ENCODE results near the gene GAP43.

The GAP43 gene

GRCh38 chr3:115651599-115651998, 28.3 kb downstream of the GAP43 start:
- TF ChIP-seq CTCF (IDR thresholded peaks at IDR 0.05; ENCODE audit: control insufficient read depth, extremely low read depth, insufficient read depth): no peak
- no peak for DNase-seq (ENCODE audit: low read depth)
- no peak overlapping the region for H3K4me3 ChIP-seq (ENCODE audit: low read depth, low read length)

GRCh38 chr3:115652738-115653137, 29.4 kb downstream of the GAP43 start:
- no peak overlapping the region for H3K4me3 ChIP-seq (ENCODE audit: low read depth, low read length)
- DNase-seq (ENCODE audit: low read depth): no peak
- no peak for TF ChIP-seq CTCF (IDR thresholded peaks at IDR 0.05; ENCODE audit: control insufficient read depth, extremely low read depth, insufficient read depth)

- H3K4me3 ChIP-seq (ENCODE audit: low read depth, low read length): no peak overlapping the region
- DNase-seq (ENCODE audit: low read depth): no peak
- TF ChIP-seq CTCF (IDR thresholded peaks at IDR 0.05; ENCODE audit: control insufficient read depth, extremely low read depth, insufficient read depth): no peak
Observed at GRCh38 chr3:115655761-115656282, 32.5 kb downstream of the GAP43 start.

GRCh38 chr3:115657168-115657567, 33.9 kb downstream of the GAP43 start:
- no peak overlapping the region for H3K4me3 ChIP-seq (ENCODE audit: low read depth, low read length)
- DNase-seq (ENCODE audit: low read depth): no peak
- no peak for TF ChIP-seq CTCF (IDR thresholded peaks at IDR 0.05; ENCODE audit: control insufficient read depth, extremely low read depth, insufficient read depth)

- no peak for TF ChIP-seq CTCF (IDR thresholded peaks at IDR 0.05; ENCODE audit: control insufficient read depth, extremely low read depth, insufficient read depth)
- DNase-seq (ENCODE audit: low read depth): no peak
- peak overlapping the region; percentile 47 for H3K4me3 ChIP-seq (ENCODE audit: low read depth, low read length)
Observed at GRCh38 chr3:115658032-115658336, 34.7 kb downstream of the GAP43 start.

- no peak for DNase-seq (ENCODE audit: low read depth)
- no peak for TF ChIP-seq CTCF (IDR thresholded peaks at IDR 0.05; ENCODE audit: control insufficient read depth, extremely low read depth, insufficient read depth)
- H3K4me3 ChIP-seq (ENCODE audit: low read depth, low read length): peak overlapping the region; percentile 47
Observed at GRCh38 chr3:115658337-115659181, 35.2 kb downstream of the GAP43 start.
